Endothelial cell of umbilical vein (primary cell): ENCODE data around the gene LMO4. TPM values are rescaled to one million over a fixed set of nuclear protein-coding genes. Genes with fewer than 3 reads are reported as not detected.

Experiments used
- BruUV-seq: library from RNA; stranded (reverse); fragments of 400-500 nt; replicated peaks from 2 replicates; lab custom pipeline; 2021; lab: Mats Ljungman, UMichigan
- CTCF ChIA-PET: fragments of 300-600, 350-600 bp; sonication (Branson Sonifier 250); formaldehyde crosslinking; loops from one replicate; lab custom pipeline; 2021; ENCODE audit warnings: antibody characterized with exemption, inconsistent platforms; lab: Charles Lee
- POLR2A ChIA-PET: fragments of 300-600, 350-600 bp; sonication (Branson Sonifier 250); formaldehyde crosslinking; loops from one replicate; lab custom pipeline; 2021; ENCODE audit warnings: antibody characterized with exemption, inconsistent platforms; lab: Charles Lee
- DNase-seq: peaks from one replicate; pipeline ENCODE4 v3.0.0-alpha.2; 2011; ENCODE audit warnings: low read depth, low spot score
- FAIRE-seq: peaks from 2 replicates; lab custom pipeline; 2011; peaks lifted over from hg19 to GRCh38; lab: Jason Lieb, UNC
- H2AFZ ChIP-seq: 2 replicates; pipeline ENCODE4 v1.6.0; 2012; ENCODE audit warnings: low read depth, low read length, control low read depth, inconsistent platforms
- H3K27ac ChIP-seq: 2 replicates; pipeline ENCODE4 v1.5.1; 2011; ENCODE audit warnings: low read depth, mild to moderate bottlenecking, control low read depth, low read length, moderate library complexity; ENCODE audit not compliant: insufficient read depth
- H3K27me3 ChIP-seq, 2 experiments: 2 replicates each; pipeline versions ENCODE4 v1.6.0 to v1.6.1; 2011; ENCODE audit warnings: low read length in 2 of 2, mixed read lengths in 1 of 2; ENCODE audit not compliant: control insufficient read depth in 2 of 2, insufficient read depth in 2 of 2
- H3K36me3 ChIP-seq, 2 experiments: 2 replicates in 1 of 2; 3 replicates in 1 of 2; pipeline ENCODE4 v1.5.1; 2011; ENCODE audit warnings: low read length in 2 of 2, mild to moderate bottlenecking in 1 of 2, moderate library complexity in 1 of 2; ENCODE audit not compliant: control insufficient read depth in 2 of 2, insufficient read depth in 2 of 2; ENCODE audit errors: extremely low read depth in 1 of 2
- H3K4me1 ChIP-seq: 3 replicates; pipeline ENCODE4 v1.5.1; 2011; ENCODE audit warnings: mild to moderate bottlenecking, low read length; ENCODE audit not compliant: control insufficient read depth, insufficient read depth; ENCODE audit errors: extremely low read depth
- H3K4me2 ChIP-seq: 2 replicates; pipeline ENCODE4 v1.6.1; 2011; ENCODE audit warnings: low read length, control low read depth, mixed read lengths; ENCODE audit not compliant: insufficient read depth
- H3K4me3 ChIP-seq, 3 experiments: fragments of 200-600 bp in 1 of 3; sonication (generic), shearing (Covaris generic) in 1 of 3; replicated peaks in 1 of 3; 2 replicates each; pipeline ENCODE4 v1.5.1; 2011 to 2016; ENCODE audit warnings: control low read depth in 3 of 3, low read length in 3 of 3, mild to moderate bottlenecking in 2 of 3, inconsistent platforms in 1 of 3, low read depth in 1 of 3, moderate library complexity in 1 of 3; ENCODE audit not compliant: insufficient read depth in 1 of 3
- H3K79me2 ChIP-seq: 2 replicates; pipeline ENCODE4 v1.6.0; 2012; ENCODE audit warnings: low read length, inconsistent platforms; ENCODE audit not compliant: control insufficient read depth, insufficient read depth
- H3K9ac ChIP-seq: replicated peaks from 2 replicates; pipeline ENCODE3; 2011; ENCODE audit warnings: low read length, control low read depth; ENCODE audit not compliant: insufficient read depth; ENCODE audit errors: extremely low read depth
- H3K9me1 ChIP-seq: replicated peaks from 3 replicates; pipeline ENCODE4 v1.6.0; 2011; ENCODE audit warnings: mild to moderate bottlenecking, low read length; ENCODE audit not compliant: control insufficient read depth, insufficient read depth; ENCODE audit errors: extremely low read depth
- H3K9me3 ChIP-seq: replicated peaks from 2 replicates; pipeline ENCODE4 v1.5.1; 2012; ENCODE audit warnings: low read length, inconsistent platforms; ENCODE audit not compliant: control insufficient read depth, insufficient read depth
- H4K20me1 ChIP-seq: replicated peaks from 2 replicates; pipeline ENCODE3; 2011; ENCODE audit warnings: mild to moderate bottlenecking, low read length; ENCODE audit not compliant: control insufficient read depth, insufficient read depth; ENCODE audit errors: extremely low read depth
- CTCF ChIP-seq, 2 donors: IDR thresholded peaks; 1 replicate in 1 of 2; 2 replicates in 1 of 2; pipeline ENCODE4 v1.5.1; 2011; ENCODE audit warnings: low read length in 2 of 2, mild to moderate bottlenecking in 2 of 2, moderate library complexity in 2 of 2, control low read depth in 1 of 2, inconsistent platforms in 1 of 2, low read depth in 1 of 2; ENCODE audit not compliant: insufficient read depth in 1 of 2; ENCODE audit errors: extremely low read depth in 1 of 2
- EZH2 ChIP-seq: IDR thresholded peaks from 2 replicates; pipeline ENCODE4 v1.6.1; 2012; ENCODE audit warnings: borderline replicate concordance, low read depth, mild to moderate bottlenecking, moderate library complexity, low read length, inconsistent platforms; ENCODE audit not compliant: severe bottlenecking
- FOS ChIP-seq: IDR thresholded peaks from 2 replicates; pipeline ENCODE4 v1.6.1; 2011; ENCODE audit warnings: mild to moderate bottlenecking, low read length, moderate library complexity, borderline replicate concordance; ENCODE audit not compliant: insufficient read depth
- GATA2 ChIP-seq: IDR thresholded peaks from 2 replicates; pipeline ENCODE4 v1.7.0; 2011; ENCODE audit warnings: low read depth, mild to moderate bottlenecking, moderate library complexity, mixed read lengths, low read length; ENCODE audit not compliant: insufficient read length, insufficient read depth
- JUN ChIP-seq: IDR thresholded peaks from 2 replicates; pipeline ENCODE4 v1.6.1; 2011; ENCODE audit warnings: borderline replicate concordance, low read depth; ENCODE audit not compliant: insufficient read length, insufficient read depth
- MAX ChIP-seq: IDR thresholded peaks from 2 replicates; pipeline ENCODE4 v1.6.1; 2011; ENCODE audit not compliant: insufficient read depth, insufficient read length
- MYC ChIP-seq: IDR thresholded peaks from one replicate; pipeline ENCODE4 v1.6.1; 2011; ENCODE audit warnings: mild to moderate bottlenecking, low read depth, low read length
- POLR2AphosphoS5 ChIP-seq: IDR thresholded peaks from 2 replicates; pipeline ENCODE4 v1.6.1; 2012; ENCODE audit warnings: low read depth, mild to moderate bottlenecking, control low read depth, low read length, moderate library complexity; ENCODE audit not compliant: insufficient read depth
- dilution Hi-C: fragments of 300-500 bp; cut with MboI; formaldehyde crosslinking; loops from one replicate; pipeline ENCODE4 v1.15.0; 2019; ENCODE audit warnings: low sequenced_read_pairs; ENCODE audit not compliant: extremely low pct_ligation_motif_present
- intact Hi-C: fragments of 100-400 bp; cut with micrococcal nuclease; formaldehyde crosslinking; loops from one replicate; pipeline ENCODE4 v1.10.0; 2022
- polyA plus RNA-seq, 4 experiments: library from polyadenylated mRNA; depleted of rRNA in 3 of 4; stranded (reverse) in 3 of 4; unstranded in 1 of 4; fragments of >200 nt; gene quantifications; 2 replicates each; pipeline versions ENCODE4 v1.2.1 to v1.2.3, GENCODE V29; 2011 to 2012; ENCODE audit warnings: missing spikeins in 1 of 4
- total RNA-seq: library from RNA; stranded (reverse); gene quantifications from 2 replicates; pipeline ENCODE4 v1.2.3, GENCODE V29; 2021

LMO4 gene
- total and polyA plus RNA-seq, 2 donors (not counting 3 experiments of a cell fraction or from before 2014, with no cell fraction given), result 24.8 to 36.6 TPM

- no TSS peak for BruUV-seq
- H3K4me2 ChIP-seq, result no peak overlapping the region
- FAIRE-seq (no peak), DNase-seq (no peak)
- H3K9me3 ChIP-seq, result no peaks in the 10 kb centered on the region
- H3K4me3 ChIP-seq, result no peak overlapping the region
- ChIA-PET POLR2A (interaction anchor here (0.7 kb wide), 1 partner anchor 396 kb away, joined by 4 read pairs; no protein-coding TSS in a partner anchor), CTCF (no interaction called here)
- intact Hi-C loops (loop anchor here (5.0 kb wide), 1 partner anchor 77 kb away; no protein-coding TSS in a partner anchor), dilution Hi-C loops (no loop called here)
- TF ChIP-seq POLR2AphosphoS5 (no peak), FOS (no peak), CTCF (IDR thresholded peaks at IDR 0.05; ENCODE audit: extremely low read depth in 1 of 2, insufficient read depth in 1 of 2, low read depth in 1 of 2, low read length in 2 of 2) (no peak), GATA2 (no peak), MYC (no peak), MAX (no peak), JUN (no peak), EZH2 (no peak)
- H2AFZ ChIP-seq, result no peak overlapping the region
- peaks cover 5% of the 10 kb centered on the region for H3K4me1 ChIP-seq
- no peaks in the 10 kb centered on the region for H3K27me3 ChIP-seq
- H3K79me2 ChIP-seq, result no peaks in the 10 kb centered on the region
- H3K36me3 ChIP-seq, result no peaks in the 10 kb centered on the region
- H3K9ac ChIP-seq, result no peak overlapping the region
- no peak overlapping the region for H3K27ac ChIP-seq
- no peaks in the 10 kb centered on the region for H4K20me1 ChIP-seq
- H3K9me1 ChIP-seq, result no peaks in the 10 kb centered on the region
Measured at GRCh38 chr1:87394982-87395381, 66.3 kb downstream of the LMO4 start.
